Activated naive CD8-positive, alpha-beta T cell treated with anti-CD3 and anti-CD28 coated beads for 36 hours (primary cell): Measurements from ENCODE around the gene CFAP90. TPM values are rescaled to one million over a fixed set of nuclear protein-coding genes. Genes with fewer than 3 reads are reported as not detected.
A peak's percentile ranks its signal among the peaks of the same experiment; 100 is the strongest.

ENCODE experiments used
- DNase-seq: peaks from one replicate; pipeline ENCODE4 v3.0.0; 2021
- H3K27ac Mint-ChIP-seq: one replicate; pipeline ENCODE4 v1.8.0; 2022; ENCODE audit warnings: mild to moderate bottlenecking, moderate library complexity, mixed read lengths
- H3K27me3 Mint-ChIP-seq: one replicate; pipeline ENCODE4 v1.8.0; 2022; ENCODE audit warnings: mild to moderate bottlenecking, mixed read lengths
- H3K36me3 Mint-ChIP-seq: one replicate; pipeline ENCODE4 v1.8.0; 2021; ENCODE audit warnings: mild to moderate bottlenecking, mixed read lengths
- H3K4me1 Mint-ChIP-seq: one replicate; pipeline ENCODE4 v1.8.0; 2021; ENCODE audit warnings: mixed read lengths
- H3K4me3 Mint-ChIP-seq: one replicate; pipeline ENCODE4 v1.8.0; 2022; ENCODE audit warnings: mild to moderate bottlenecking, moderate library complexity, mixed read lengths
- H3K9me3 Mint-ChIP-seq: one replicate; pipeline ENCODE4 v1.8.0; 2022; ENCODE audit warnings: mixed read lengths
- total RNA-seq, 2 experiments: library from RNA; stranded (reverse); gene quantifications; one replicate each; pipeline ENCODE4 v1.2.3, GENCODE V29; 2021

CFAP90 gene
- total RNA-seq, 2 experiments from 2014 or later, result not detected

DNA sequence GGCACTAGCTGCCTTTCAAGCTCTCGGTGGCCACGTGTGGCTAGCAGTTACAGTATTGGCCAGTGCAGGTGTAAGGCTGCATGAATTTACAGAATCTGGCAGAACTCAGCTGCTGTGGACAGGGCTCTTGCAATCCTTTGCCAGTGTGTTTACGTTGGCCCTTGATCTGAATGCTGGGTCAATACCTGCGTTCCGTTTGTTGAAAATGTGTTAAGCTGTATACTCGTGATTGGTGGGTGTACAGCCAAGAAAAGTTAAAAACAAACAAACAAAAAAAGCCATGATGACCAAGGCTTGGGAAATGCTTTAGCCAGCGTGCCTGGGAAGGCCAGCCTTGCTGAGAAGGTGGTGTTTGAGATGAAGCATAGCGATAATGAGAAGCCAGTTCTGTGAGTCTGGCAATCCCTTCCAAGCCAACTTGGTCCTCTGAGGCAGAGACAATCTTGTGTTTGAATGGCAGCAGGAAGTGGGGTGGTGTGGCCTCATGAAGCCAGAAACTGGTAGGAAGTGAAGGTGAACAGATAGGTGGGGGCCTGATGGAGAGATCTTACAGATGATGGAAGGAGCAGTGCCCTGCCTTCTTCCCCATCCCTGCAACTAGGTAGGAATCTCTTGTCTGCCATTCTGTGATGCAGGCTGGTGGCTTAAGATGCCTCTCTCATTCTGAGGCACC, 820 bp upstream of the CFAP90 start:
- Mint-ChIP-seq H3K36me3 (no peaks in the 10 kb centered on the region), H3K9me3 (no peaks in the 10 kb centered on the region), H3K27ac (no peak overlapping the region), H3K4me3 (no peak overlapping the region), H3K4me1 (peaks cover 12% of the 10 kb centered on the region), H3K27me3 (peaks cover 46% of the 10 kb centered on the region)
- no peak for DNase-seq

GRCh38 chr5:7851240-7851592, 283 bp upstream of the CFAP90 start:
- DNase-seq, result no peak
- Mint-ChIP-seq H3K4me1 (peaks cover 12% of the 10 kb centered on the region), H3K9me3 (no peaks in the 10 kb centered on the region), H3K36me3 (no peaks in the 10 kb centered on the region), H3K27ac (no peak overlapping the region), H3K27me3 (peaks cover 48% of the 10 kb centered on the region), H3K4me3 (peak overlapping the region; percentile 62)

GRCh38 chr5:7849681-7850394, 1.1 kb downstream of the CFAP90 start:
- H3K27ac Mint-ChIP-seq, result no peak overlapping the region
- H3K27me3 Mint-ChIP-seq, result peaks cover 59% of the 10 kb centered on the region
- H3K4me3 Mint-ChIP-seq, result peak overlapping the region; percentile 62
- no peaks in the 10 kb centered on the region for H3K9me3 Mint-ChIP-seq
- H3K36me3 Mint-ChIP-seq, result no peaks in the 10 kb centered on the region
- peaks cover 12% of the 10 kb centered on the region for H3K4me1 Mint-ChIP-seq
- DNase-seq, result no peak

DNA sequence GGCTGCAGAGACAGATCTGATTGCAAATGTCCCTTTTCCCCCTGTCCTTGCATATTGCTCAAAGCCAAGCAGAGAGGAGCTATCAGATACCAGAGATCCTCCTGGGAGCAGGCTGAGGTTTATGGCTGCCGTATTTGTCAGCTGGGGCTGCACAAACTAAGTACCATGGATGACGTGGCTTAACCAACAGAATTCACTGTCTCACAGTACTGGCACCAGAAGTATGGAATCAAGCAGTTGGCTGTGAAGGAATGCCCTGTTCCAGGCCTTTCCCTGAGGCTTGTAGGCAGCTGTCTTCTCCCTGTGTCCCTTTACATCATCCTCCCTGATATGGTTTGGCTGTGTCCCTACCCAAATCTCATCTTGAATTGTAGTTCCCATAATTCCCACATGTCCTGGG, 2.6 kb downstream of the CFAP90 start:
- no peaks in the 10 kb centered on the region for H3K9me3 Mint-ChIP-seq
- no peak overlapping the region for H3K27ac Mint-ChIP-seq
- H3K36me3 Mint-ChIP-seq, result no peaks in the 10 kb centered on the region
- H3K27me3 Mint-ChIP-seq, result peaks cover 71% of the 10 kb centered on the region
- no peak overlapping the region for H3K4me3 Mint-ChIP-seq
- peaks cover 12% of the 10 kb centered on the region for H3K4me1 Mint-ChIP-seq
- DNase-seq, result no peak

- DNase-seq, result no peak
- Mint-ChIP-seq H3K27ac (no peak overlapping the region), H3K4me1 (peaks cover 3% of the 10 kb centered on the region), H3K9me3 (no peaks in the 10 kb centered on the region), H3K36me3 (no peaks in the 10 kb centered on the region), H3K4me3 (no peak overlapping the region), H3K27me3 (peaks cover 76% of the 10 kb centered on the region)
Measured at GRCh38 chr5:7846327-7846726, 4.6 kb downstream of the CFAP90 start.

- no peaks in the 10 kb centered on the region for H3K36me3 Mint-ChIP-seq
- peaks cover 79% of the 10 kb centered on the region for H3K27me3 Mint-ChIP-seq
- H3K9me3 Mint-ChIP-seq, result no peaks in the 10 kb centered on the region
Measured at GRCh38 chr5:7845557-7845956, 5.4 kb downstream of the CFAP90 start.

GRCh38 chr5:7844901-7845300, 6.0 kb downstream of the CFAP90 start:
- Mint-ChIP-seq H3K9me3 (no peaks in the 10 kb centered on the region), H3K36me3 (no peaks in the 10 kb centered on the region), H3K27me3 (peaks cover 81% of the 10 kb centered on the region), H3K4me1 (peaks cover under 1% of the 10 kb centered on the region), H3K4me3 (no peak overlapping the region), H3K27ac (no peak overlapping the region)
- no peak for DNase-seq

More at GRCh38 chr5:7845557-7845956, 5.4 kb downstream of the CFAP90 start:
- Mint-ChIP-seq H3K4me3 (no peak overlapping the region), H3K27ac (no peak overlapping the region), H3K4me1 (peaks cover 3% of the 10 kb centered on the region)
- DNase-seq, result no peak

DNA sequence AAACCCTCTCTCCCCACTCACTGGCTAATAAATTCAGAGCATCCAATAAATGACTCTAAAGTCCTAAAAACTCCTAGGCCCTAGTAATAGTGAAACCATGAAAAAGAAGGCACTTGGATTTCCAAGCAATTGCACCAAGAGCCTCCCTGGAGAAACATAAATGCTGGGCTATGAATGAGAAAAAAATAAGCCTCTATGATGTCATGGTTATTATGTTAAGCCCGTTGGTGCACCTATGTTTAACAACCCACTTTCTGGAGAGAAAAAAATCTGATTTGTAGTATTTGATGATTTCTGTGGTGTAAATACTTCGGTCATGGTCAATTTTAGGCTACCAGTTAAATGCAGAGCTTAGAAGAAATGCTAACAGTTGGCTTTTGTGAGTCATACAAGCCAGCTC, 8.4 kb downstream of the CFAP90 start:
- H3K27ac Mint-ChIP-seq, result no peak overlapping the region
- H3K36me3 Mint-ChIP-seq, result no peaks in the 10 kb centered on the region
- H3K27me3 Mint-ChIP-seq, result peaks cover 58% of the 10 kb centered on the region
- no peak overlapping the region for H3K4me3 Mint-ChIP-seq
- H3K4me1 Mint-ChIP-seq, result no peaks in the 10 kb centered on the region
- DNase-seq, result no peak
- no peaks in the 10 kb centered on the region for H3K9me3 Mint-ChIP-seq

- Mint-ChIP-seq H3K9me3 (no peaks in the 10 kb centered on the region), H3K27ac (no peak overlapping the region), H3K36me3 (no peaks in the 10 kb centered on the region), H3K4me1 (no peaks in the 10 kb centered on the region), H3K4me3 (no peak overlapping the region), H3K27me3 (peaks cover 23% of the 10 kb centered on the region)
- DNase-seq, result no peak
Measured at GRCh38 chr5:7837403-7837802, 13.5 kb downstream of the CFAP90 start.

DNA sequence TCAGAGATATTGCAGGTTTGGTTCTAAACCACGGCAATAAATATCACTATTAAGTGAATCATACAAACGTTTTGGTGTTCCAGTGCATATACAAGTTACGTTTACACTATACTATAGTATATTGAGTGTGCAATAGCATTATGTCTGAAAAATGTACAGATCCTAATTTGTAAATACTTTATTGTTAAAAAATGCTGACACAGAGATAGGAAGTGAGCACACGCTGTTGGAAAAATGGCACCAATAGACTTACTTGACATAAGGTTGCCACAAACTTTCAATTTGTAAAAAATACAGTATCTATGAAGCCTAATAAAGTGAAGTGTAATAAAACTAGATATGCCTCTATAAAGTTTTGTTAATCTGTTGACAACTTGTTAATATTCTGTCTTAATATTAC, 16.0 kb downstream of the CFAP90 start:
- no peaks in the 10 kb centered on the region for H3K4me1 Mint-ChIP-seq
- no peaks in the 10 kb centered on the region for H3K36me3 Mint-ChIP-seq
- H3K27ac Mint-ChIP-seq, result no peak overlapping the region
- H3K27me3 Mint-ChIP-seq, result peaks cover under 1% of the 10 kb centered on the region
- no peaks in the 10 kb centered on the region for H3K9me3 Mint-ChIP-seq
- no peak for DNase-seq
- H3K4me3 Mint-ChIP-seq, result no peak overlapping the region

- Mint-ChIP-seq H3K4me1 (no peaks in the 10 kb centered on the region), H3K27me3 (no peaks in the 10 kb centered on the region), H3K4me3 (no peak overlapping the region), H3K27ac (no peak overlapping the region), H3K9me3 (no peaks in the 10 kb centered on the region), H3K36me3 (no peaks in the 10 kb centered on the region)
- DNase-seq, result no peak
Measured at GRCh38 chr5:7828269-7828668, 22.7 kb downstream of the CFAP90 start.

DNA sequence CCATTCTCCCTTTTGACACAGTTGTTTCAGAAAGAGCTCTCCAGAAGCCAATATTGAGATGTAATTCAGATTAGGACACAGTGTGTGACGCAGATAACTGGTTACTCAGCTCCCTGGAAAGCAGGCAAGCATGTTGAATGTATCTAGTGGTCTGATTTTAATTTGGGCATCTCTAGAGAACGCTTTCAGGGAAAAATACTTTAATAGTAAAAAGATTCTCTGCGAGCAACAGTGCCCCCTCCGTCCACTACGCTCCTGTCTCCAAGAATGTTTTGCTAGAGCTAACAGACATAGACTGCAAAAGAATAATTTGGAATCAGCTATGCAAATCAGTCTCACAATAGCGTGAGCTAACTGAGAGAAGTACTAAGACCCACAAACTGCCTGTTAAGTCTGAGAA, 23.3 kb downstream of the CFAP90 start:
- DNase-seq, result no peak
- Mint-ChIP-seq H3K36me3 (no peaks in the 10 kb centered on the region), H3K27ac (no peak overlapping the region), H3K9me3 (no peaks in the 10 kb centered on the region), H3K27me3 (no peaks in the 10 kb centered on the region), H3K4me3 (no peak overlapping the region), H3K4me1 (no peaks in the 10 kb centered on the region)

DNA sequence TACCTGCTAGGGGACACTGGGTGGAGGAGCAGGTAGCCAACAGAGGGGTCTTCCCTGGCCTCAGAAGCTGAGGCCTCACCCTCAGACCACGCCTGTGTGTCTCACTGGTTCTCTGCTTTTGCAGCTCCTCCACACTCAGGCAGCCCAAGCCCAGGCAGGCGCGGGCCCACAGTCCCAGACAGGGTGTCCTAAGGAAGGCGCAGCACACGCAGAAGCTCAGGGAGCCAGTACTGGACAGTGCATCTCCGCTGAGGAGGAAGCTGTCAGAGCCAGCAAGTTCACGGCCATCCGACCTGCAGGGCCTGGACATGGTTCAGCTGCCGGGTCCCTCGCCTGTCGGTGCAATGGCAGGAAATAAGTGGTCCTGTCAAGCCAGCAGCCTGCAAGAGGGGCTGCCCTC, 25.3 kb downstream of the CFAP90 start:
- H3K27ac Mint-ChIP-seq, result no peak overlapping the region
- no peaks in the 10 kb centered on the region for H3K27me3 Mint-ChIP-seq
- no peak for DNase-seq
- no peaks in the 10 kb centered on the region for H3K9me3 Mint-ChIP-seq
- H3K4me3 Mint-ChIP-seq, result no peak overlapping the region
- H3K36me3 Mint-ChIP-seq, result no peaks in the 10 kb centered on the region
- no peaks in the 10 kb centered on the region for H3K4me1 Mint-ChIP-seq

GRCh38 chr5:7824995-7825394, 25.9 kb downstream of the CFAP90 start:
- H3K27me3 Mint-ChIP-seq, result no peaks in the 10 kb centered on the region
- no peak overlapping the region for H3K27ac Mint-ChIP-seq
- no peak for DNase-seq
- no peak overlapping the region for H3K4me3 Mint-ChIP-seq
- H3K4me1 Mint-ChIP-seq, result no peaks in the 10 kb centered on the region
- no peaks in the 10 kb centered on the region for H3K9me3 Mint-ChIP-seq
- no peaks in the 10 kb centered on the region for H3K36me3 Mint-ChIP-seq

GRCh38 chr5:7823594-7823993, 27.3 kb downstream of the CFAP90 start:
- DNase-seq, result no peak
- Mint-ChIP-seq H3K36me3 (no peaks in the 10 kb centered on the region), H3K4me3 (no peak overlapping the region), H3K27me3 (no peaks in the 10 kb centered on the region), H3K4me1 (no peaks in the 10 kb centered on the region), H3K27ac (no peak overlapping the region), H3K9me3 (no peaks in the 10 kb centered on the region)

DNA sequence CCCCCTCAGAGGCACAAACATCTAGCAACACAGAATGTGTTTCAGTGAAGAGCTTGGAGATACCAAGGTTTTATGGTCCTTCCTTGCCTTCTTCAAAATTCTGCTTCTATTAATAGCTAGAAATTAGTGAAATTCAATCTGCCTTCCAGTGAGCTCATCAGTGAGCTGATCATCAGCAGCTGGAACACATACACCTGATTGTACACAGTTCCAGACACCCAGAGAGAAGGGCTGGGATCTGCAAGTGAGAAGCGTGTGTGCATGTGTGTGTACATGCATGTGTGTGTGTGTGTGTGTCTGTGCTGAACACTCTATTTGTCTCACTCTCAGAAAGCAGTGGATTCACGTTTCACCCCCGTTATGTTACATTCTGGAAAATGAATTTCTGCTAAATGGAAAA, 28.5 kb downstream of the CFAP90 start:
- H3K9me3 Mint-ChIP-seq, result no peaks in the 10 kb centered on the region
- no peaks in the 10 kb centered on the region for H3K27me3 Mint-ChIP-seq
- H3K4me3 Mint-ChIP-seq, result no peak overlapping the region
- no peak for DNase-seq
- H3K4me1 Mint-ChIP-seq, result no peaks in the 10 kb centered on the region
- no peak overlapping the region for H3K27ac Mint-ChIP-seq
- H3K36me3 Mint-ChIP-seq, result no peaks in the 10 kb centered on the region
